GM12878 (cell line): ENCODE results near the gene SHC4. TPM values are rescaled to one million over a fixed set of nuclear protein-coding genes. Genes with fewer than 3 reads are reported as not detected.

Source experiments
- ATAC-seq: fragments of 200-7000 bp; cut with Tn5 transposase; 3 replicates; pipeline ENCODE4 v1.9.1; 2020; ENCODE audit warnings: mild to moderate bottlenecking, moderate library complexity
- BruUV-seq: library from RNA; stranded (reverse); fragments of 400-500 nt; replicated peaks from 2 replicates; lab custom pipeline; 2021; lab: Mats Ljungman, UMichigan
- CTCF ChIA-PET: fragments of 300-600 bp; sonication (Branson Sonifier 250); formaldehyde crosslinking; extraction: SDS; loops from one replicate; lab custom pipeline; 2021; ENCODE audit warnings: inconsistent platforms; lab: Yijun Ruan, JAX
- POLR2A ChIA-PET: fragments of 350-600 bp; formaldehyde crosslinking; extraction: SDS; loops from one replicate; lab custom pipeline; 2021; ENCODE audit warnings: inconsistent platforms; lab: Charles Lee
- RAD21 ChIA-PET: fragments of 300-600 bp; sonication (Branson Sonifier 250); formaldehyde crosslinking; loops from one replicate; lab custom pipeline; 2023; ENCODE audit warnings: antibody characterized with exemption; ENCODE audit not compliant: unreplicated experiment; lab: Charles Lee
- SMC1A ChIA-PET: fragments of 300-600 bp; sonication (Branson Sonifier 250); formaldehyde crosslinking; loops from one replicate; lab custom pipeline; 2023; ENCODE audit not compliant: unreplicated experiment, uncharacterized antibody; lab: Charles Lee
- DNase-seq: peaks from one replicate; pipeline ENCODE4 v3.0.0-alpha.2; 2011; ENCODE audit warnings: low read depth, low spot score
- FAIRE-seq: peaks from 3 replicates; lab custom pipeline; 2011; peaks lifted over from hg19 to GRCh38; lab: Jason Lieb, UNC
- H2AFZ ChIP-seq: 2 replicates; pipeline ENCODE4 v1.6.0; 2011; ENCODE audit warnings: low read depth, low read length, control low read depth; ENCODE audit not compliant: control insufficient read depth
- H3K27ac ChIP-seq: 2 replicates; pipeline ENCODE4 v1.5.1; 2011; ENCODE audit warnings: control low read depth; ENCODE audit not compliant: control insufficient read depth, insufficient read depth
- H3K27me3 ChIP-seq, 2 experiments: replicated peaks in 1 of 2; 2 replicates each; pipeline versions ENCODE4 v1.6.0 to v1.6.1; 2011; ENCODE audit warnings: low read length in 1 of 2; ENCODE audit not compliant: control insufficient read depth in 2 of 2, insufficient read depth in 2 of 2
- H3K36me3 ChIP-seq, 2 experiments: 2 replicates each; pipeline ENCODE4 v1.5.1; 2011; ENCODE audit warnings: low read length in 1 of 2; ENCODE audit not compliant: control insufficient read depth in 2 of 2, insufficient read depth in 2 of 2
- H3K4me1 ChIP-seq: 2 replicates; pipeline ENCODE4 v1.6.1; 2011; ENCODE audit warnings: mild to moderate bottlenecking, low read length, moderate library complexity, mixed read lengths; ENCODE audit not compliant: control insufficient read depth, insufficient read depth
- H3K4me2 ChIP-seq: 2 replicates; pipeline ENCODE4 v1.6.0; 2011; ENCODE audit warnings: control low read depth; ENCODE audit not compliant: control insufficient read depth, insufficient read depth
- H3K4me3 ChIP-seq: fragments of 200-600 bp; sonication (generic); 2 replicates; pipeline ENCODE4 v1.5.1; 2016
- H3K79me2 ChIP-seq: 2 replicates; pipeline ENCODE4 v1.6.0; 2011; ENCODE audit warnings: low read length; ENCODE audit not compliant: control insufficient read depth, insufficient read depth
- H3K9ac ChIP-seq: 2 replicates; pipeline ENCODE4 v1.8.0; 2011; ENCODE audit warnings: low read length, control low read depth, mixed read lengths; ENCODE audit not compliant: control insufficient read depth, insufficient read depth
- H3K9me3 ChIP-seq: replicated peaks from 3 replicates; pipeline ENCODE4 v1.5.1; 2011; ENCODE audit warnings: mild to moderate bottlenecking, low read length; ENCODE audit not compliant: control insufficient read depth, insufficient read depth
- H4K20me1 ChIP-seq: 2 replicates; pipeline ENCODE4 v1.6.0; 2011; ENCODE audit not compliant: control insufficient read depth, insufficient read depth
- ATF7 ChIP-seq: fragments of 450-650 bp; IDR thresholded peaks from 2 replicates; pipeline ENCODE4 v1.6.1; 2016; ENCODE audit warnings: low read depth, mild to moderate bottlenecking
- BACH1 ChIP-seq: fragments of 450-650 bp; IDR thresholded peaks from 2 replicates; pipeline ENCODE4 v1.6.1; 2017; ENCODE audit warnings: mild to moderate bottlenecking, borderline replicate concordance
- EP300 ChIP-seq, 2 experiments: fragments of 150-350 bp in 1 of 2; IDR thresholded peaks; 2 replicates each; pipeline ENCODE4 v1.6.1; 2011 to 2012; ENCODE audit warnings: low read depth in 2 of 2, low read length in 2 of 2, borderline replicate concordance in 1 of 2, improper control_type of control experiment in 1 of 2, inconsistent platforms in 1 of 2; ENCODE audit not compliant: control insufficient read depth in 1 of 2
- FOS ChIP-seq: IDR thresholded peaks from 3 replicates; pipeline ENCODE4 v1.6.1; 2011; ENCODE audit warnings: borderline replicate concordance; ENCODE audit not compliant: insufficient read length; ENCODE audit errors: extremely low read depth
- FOXM1 ChIP-seq: IDR thresholded peaks from 2 replicates; pipeline ENCODE4 v1.6.1; 2012; ENCODE audit warnings: low read depth, mild to moderate bottlenecking, inconsistent platforms, low read length, moderate library complexity
- HCFC1 ChIP-seq: fragments of 150-350 bp; IDR thresholded peaks from 2 replicates; pipeline ENCODE4 v1.6.1; 2014; ENCODE audit warnings: low read length
- IRF3 ChIP-seq: fragments of 450-650 bp; IDR thresholded peaks from 2 replicates; pipeline ENCODE4 v1.6.1; 2014; ENCODE audit warnings: mild to moderate bottlenecking
- KDM1A ChIP-seq: fragments of 200-600 bp; sonication (generic); IDR thresholded peaks from 2 replicates; pipeline ENCODE4 v1.6.1; 2016; ENCODE audit warnings: borderline replicate concordance
- MEF2B ChIP-seq: fragments of 450-650 bp; IDR thresholded peaks from 2 replicates; pipeline ENCODE4 v1.6.1; 2018; ENCODE audit warnings: mild to moderate bottlenecking, moderate library complexity; ENCODE audit not compliant: partially characterized antibody, poor library complexity, severe bottlenecking
- RB1 ChIP-seq: fragments of 450-650 bp; formaldehyde crosslinking; IDR thresholded peaks from 2 replicates; pipeline ENCODE4 v1.6.1; 2017; ENCODE audit warnings: mild to moderate bottlenecking, borderline replicate concordance
- REST ChIP-seq: IDR thresholded peaks from 2 replicates; pipeline ENCODE4 v1.6.1; 2012; ENCODE audit warnings: mild to moderate bottlenecking, low read depth, low read length
- SPI1 ChIP-seq: IDR thresholded peaks from 2 replicates; pipeline ENCODE4 v1.6.1; 2011; ENCODE audit warnings: low read depth, mild to moderate bottlenecking, low read length, moderate library complexity, borderline replicate concordance; ENCODE audit not compliant: insufficient read depth
- TAF1 ChIP-seq: IDR thresholded peaks from 2 replicates; pipeline ENCODE4 v1.6.1; 2011; ENCODE audit warnings: mild to moderate bottlenecking, low read depth, low read length, borderline replicate concordance
- YY1 ChIP-seq: IDR thresholded peaks from 2 replicates; pipeline ENCODE4 v1.6.1; 2011; ENCODE audit warnings: low read depth, mild to moderate bottlenecking, low read length
- WGBS: methylation state at CpG from one replicate; pipeline ENCODE4 v1.1.6; 2016; ENCODE audit warnings: low lambda C conversion rate; ENCODE audit not compliant: insufficient replicate concordance, insufficient coverage; ENCODE audit errors: missing lambda C conversion rate; 5-methylcytosine and 5-hydroxymethylcytosine counted together
- in situ Hi-C: fragments of 300-500 bp; cut with MboI; formaldehyde crosslinking; loops from 9 replicates; pipeline ENCODE4 v1.14.3; 2018; ENCODE audit warnings: mixed read lengths
- intact Hi-C: fragments of 100-400 bp; cut with micrococcal nuclease; formaldehyde crosslinking; loops from one replicate; pipeline ENCODE4 v1.14.2; 2022; ENCODE audit not compliant: unreplicated experiment
- polyA plus RNA-seq, 11 experiments: library from polyadenylated mRNA; depleted of rRNA in 4 of 11; unstranded in 6 of 11; stranded (reverse) in 5 of 11; fragments of >200 nt; fragmentation: Nextera tagmentation in 4 of 11; fragmentation: Illumina TruSeq in 1 of 11; extraction: Ambion mirVana in 4 of 11; extraction: Trizol in 1 of 11; gene quantifications; 1 replicate in 1 of 11; 2 replicates in 10 of 11; pipeline versions ENCODE4 v1.2.1 to v1.2.3, GENCODE V29; 2011 to 2016; ENCODE audit warnings: inconsistent platforms in 2 of 11, missing spikeins in 2 of 11, low read depth in 1 of 11
- total RNA-seq, 4 experiments: library from RNA; depleted of rRNA in 3 of 4; stranded (reverse); fragments of >200 nt in 3 of 4; fragmentation: Illumina TruSeq in 1 of 4; extraction: Trizol in 1 of 4; gene quantifications; 2 replicates each; pipeline versions ENCODE4 v1.2.1 to v1.2.3, GENCODE V29; 2013 to 2021

Gene SHC4
- total and polyA plus RNA-seq, 10 of the 15 experiments (the other 5 are each of a cell fraction or from before 2014, with no cell fraction given) = 0.04 to 0.87 (median 0.14) TPM

- ATAC-seq (no peak), FAIRE-seq (no peak)
- no peak overlapping the region for H3K4me3 ChIP-seq
- RAD21 ChIA-PET = no interaction called here
- H3K4me1 ChIP-seq = no peaks in the 10 kb centered on the region
- 30% methylated on average over 4 of the region's 4 CpGs for WGBS
- H3K79me2 ChIP-seq = no peaks in the 10 kb centered on the region
- TF ChIP-seq FOS = no peak
- TF ChIP-seq MEF2B = no peak
- no peak for TF ChIP-seq BACH1
- TF ChIP-seq EP300 (IDR thresholded peaks at IDR 0.05; ENCODE audit: borderline replicate concordance in 1 of 2, control insufficient read depth in 1 of 2, low read depth in 2 of 2, low read length in 2 of 2) = no peak
- TF ChIP-seq, all 136 proteins: peak for 0
- SMC1A ChIA-PET = no interaction called here
- H3K36me3 ChIP-seq = no peaks in the 10 kb centered on the region
- H3K27me3 ChIP-seq = no peaks in the 10 kb centered on the region
- H3K9ac ChIP-seq = no peak overlapping the region
- H3K9me3 ChIP-seq = no peaks in the 10 kb centered on the region; the same call in 2 of the 3 replicates
- intact Hi-C loops (no loop called here), in situ Hi-C loops (no loop called here)
- no peak overlapping the region for H3K4me2 ChIP-seq
- no peak for DNase-seq
- H4K20me1 ChIP-seq = no peaks in the 10 kb centered on the region
- BruUV-seq = no TSS peak
- POLR2A ChIA-PET = no interaction called here
- CTCF ChIA-PET = no interaction called here
- H3K27ac ChIP-seq = no peak overlapping the region
- H2AFZ ChIP-seq = no peak overlapping the region
Observed at GRCh38 chr15:48828471-48828870, 135.2 kb downstream of the SHC4 start.

- 42% methylated on average over 1 of the region's 1 CpG for WGBS
- Histone ChIP-seq H3K9ac (no peak overlapping the region), H2AFZ (no peak overlapping the region), H3K27ac (no peak overlapping the region), H3K36me3 (no peaks in the 10 kb centered on the region), H3K79me2 (no peaks in the 10 kb centered on the region), H3K4me2 (no peak overlapping the region), H3K27me3 (no peaks in the 10 kb centered on the region), H3K9me3 (no peaks in the 10 kb centered on the region), H4K20me1 (no peaks in the 10 kb centered on the region), H3K4me1 (no peaks in the 10 kb centered on the region), H3K4me3 (no peak overlapping the region)
- RAD21 ChIA-PET = no interaction called here
- CTCF ChIA-PET = interaction anchor here (0.7 to 1.4 kb wide), 2 partner anchors 321 to 1332 kb away, joined by 3 to 5 read pairs; no protein-coding TSS in a partner anchor
- SMC1A ChIA-PET = interaction anchor here (1.1 kb wide), 1 partner anchor 17 kb away, joined by 3 read pairs; no protein-coding TSS in a partner anchor
- POLR2A ChIA-PET = no interaction called here
- intact Hi-C loops (no loop called here), in situ Hi-C loops (no loop called here)
- DNase-seq (no peak), FAIRE-seq (no peak), ATAC-seq (no peak)
- no TSS peak for BruUV-seq
- TF ChIP-seq YY1 (no peak), FOXM1 (no peak), REST (no peak), TAF1 (no peak), KDM1A (no peak), ATF7 (no peak), SPI1 (no peak), HCFC1 (no peak), RB1 (no peak), IRF3 (no peak)
Observed at GRCh38 chr15:48825075-48825474, 138.6 kb downstream of the SHC4 start.
